Measurements from ENCODE around the gene VANGL1. TPM values are rescaled to one million over a fixed set of nuclear protein-coding genes. Genes with fewer than 3 reads are reported as not detected.

Gene VANGL1
- total and polyA plus RNA-seq, 2 of the 8 experiments (the other 6 are each of a cell fraction or from before 2014, with no cell fraction given): 9.4 to 13.4 TPM

GRCh38 chr1:115701090-115701489 lies 59.3 kb downstream of the VANGL1 start:
- 82% methylated on average over 3 of the region's 3 CpGs; no CpG with 5 or more reads in 1 of the 2 experiments for WGBS, 2 experiments (ENCODE audit: extremely low coverage in 1 of 2, insufficient coverage in 1 of 2, insufficient read length in 1 of 2, insufficient replicate concordance in 2 of 2, low coverage in 1 of 2, low lambda C conversion rate in 2 of 2, missing lambda C conversion rate in 1 of 2)
- Histone ChIP-seq H3K27ac (ENCODE audit: low read depth, low read length) (no peak overlapping the region), H3K36me3 (ENCODE audit: control insufficient read depth in 2 of 4, insufficient read depth in 4 of 4, low read length in 3 of 4) (no peaks in the 10 kb centered on the region), H4K8ac (ENCODE audit: extremely low read depth, insufficient read depth, low read length) (no peak overlapping the region), H3K4me3 (ENCODE audit: extremely low read depth in 1 of 4, insufficient read depth in 2 of 4, low read depth in 3 of 4, low read length in 4 of 4) (no peak overlapping the region), H2BK15ac (ENCODE audit: low read length) (no peak overlapping the region), H3K79me2 (ENCODE audit: control insufficient read depth in 1 of 2, insufficient read depth in 2 of 2, low read length in 2 of 2) (no peaks in the 10 kb centered on the region), H2BK12ac (ENCODE audit: low read depth, low read length) (no peak overlapping the region), H3K4me2 (ENCODE audit: insufficient read depth in 1 of 2, low read depth in 2 of 2, low read length in 2 of 2) (no peak overlapping the region), H2BK20ac (ENCODE audit: low read length) (no peak overlapping the region), H3K56ac (replicated peaks; ENCODE audit: insufficient read length, low read depth, low read length) (no peak overlapping the region), H3K27me3 (replicated peaks in 1 of 4; ENCODE audit: control insufficient read depth in 3 of 4, extremely low read depth in 1 of 4, insufficient read depth in 3 of 4, low read length in 3 of 4) (no peaks in the 10 kb centered on the region), H3K14ac (ENCODE audit: insufficient read length) (no peak overlapping the region), H2BK120ac (replicated peaks; ENCODE audit: low read depth, low read length) (no peak overlapping the region), H4K20me1 (replicated peaks in 1 of 2; ENCODE audit: control insufficient read depth in 1 of 2, insufficient read depth in 2 of 2, low read length in 2 of 2) (no peaks in the 10 kb centered on the region), H3K9ac (replicated peaks in 1 of 4; ENCODE audit: extremely low read depth in 1 of 4, low read depth in 3 of 4, low read length in 3 of 4) (no peak overlapping the region), H3K79me1 (ENCODE audit: low read depth, low read length) (no peaks in the 10 kb centered on the region), H4K5ac (ENCODE audit: insufficient read length, low read depth, low read length) (no peak overlapping the region), H4K91ac (replicated peaks; ENCODE audit: insufficient read length, low read length) (no peak overlapping the region), H3K23me2 (ENCODE audit: low read depth, low read length) (no peaks in the 10 kb centered on the region), H2AK5ac (ENCODE audit: low read depth, low read length) (no peak overlapping the region), H3K4me1 (replicated peaks in 1 of 4; ENCODE audit: control insufficient read depth in 3 of 4, insufficient read depth in 4 of 4, low read length in 3 of 4) (no peaks in the 10 kb centered on the region), H3K4ac (replicated peaks; ENCODE audit: insufficient read length, low read depth, low read length) (no peak overlapping the region), H2BK5ac (ENCODE audit: low read depth, low read length) (no peak overlapping the region), H2AFZ (ENCODE audit: low read length) (no peak overlapping the region), H3K9me3 (ENCODE audit: insufficient read depth in 2 of 2, low read depth in 1 of 2, low read length in 1 of 2) (no peaks in the 10 kb centered on the region), H3K23ac (ENCODE audit: insufficient read length) (no peak overlapping the region), H3K18ac (ENCODE audit: extremely low read depth, low read length) (no peak overlapping the region)
- CTCF ChIA-PET (ENCODE audit: partially characterized antibody): interaction anchor here (1.1 to 2.1 kb wide), 6 partner anchors 12 to 106 kb away, joined by 3 to 7 read pairs (median 5); no protein-coding TSS in a partner anchor
- FAIRE-seq: no peak
- no peak for DNase-seq (ENCODE audit: low read depth in 1 of 2, low spot score in 2 of 2)
- TF ChIP-seq CTBP2 (IDR thresholded peaks at IDR 0.05; ENCODE audit: borderline replicate concordance, insufficient read depth, insufficient read length, low read length) (no peak), ATF2 (IDR thresholded peaks at IDR 0.05; ENCODE audit: low read length) (no peak), HDAC6 (IDR thresholded peaks at IDR 0.05; ENCODE audit: low read depth, low read length) (no peak)
- POLR2A ChIA-PET (ENCODE audit: partially characterized antibody): no interaction called here

All from H1 (cell line).